NCI-H524 treated with DMSO at 0.1 percent for 48 hours (cell line): ENCODE data around the gene AOPEP.

Experiments
- DNase-seq: peaks from one replicate; lab custom pipeline; 2025; lab: John Stamatoyannopoulos, UW

The AOPEP gene

DNA sequence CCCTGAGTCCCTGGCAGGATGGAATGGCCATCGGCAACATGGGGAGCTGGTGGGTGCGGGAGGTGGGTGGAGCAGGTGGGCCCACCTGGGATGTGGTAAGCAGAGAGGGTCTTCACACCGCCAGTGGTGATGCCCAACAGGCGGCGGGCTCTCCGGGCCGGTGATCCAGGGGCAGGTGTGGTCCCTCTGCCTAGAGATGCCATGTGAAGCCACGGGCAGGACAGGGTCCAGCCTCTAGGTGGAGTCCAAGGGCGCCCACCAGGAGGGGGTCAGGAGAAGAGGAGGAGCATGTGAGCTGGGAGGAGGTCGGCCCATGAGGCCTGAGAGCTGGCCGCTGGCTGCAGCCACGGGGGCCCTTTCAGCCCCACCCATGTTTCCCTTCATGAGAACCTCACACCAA lies 369.9 kb downstream of the AOPEP start:
- DNase-seq = no peak

- DNase-seq = no peak
Measured at GRCh38 chr9:95096807-95097206, 370.3 kb downstream of the AOPEP start.

GRCh38 chr9:95097279-95097678 lies 370.8 kb downstream of the AOPEP start:
- no peak for DNase-seq

GRCh38 chr9:95098391-95098921 lies 372.0 kb downstream of the AOPEP start:
- DNase-seq = no peak

- DNase-seq = no peak
Measured at GRCh38 chr9:95099321-95100070, 373.0 kb downstream of the AOPEP start.

DNA sequence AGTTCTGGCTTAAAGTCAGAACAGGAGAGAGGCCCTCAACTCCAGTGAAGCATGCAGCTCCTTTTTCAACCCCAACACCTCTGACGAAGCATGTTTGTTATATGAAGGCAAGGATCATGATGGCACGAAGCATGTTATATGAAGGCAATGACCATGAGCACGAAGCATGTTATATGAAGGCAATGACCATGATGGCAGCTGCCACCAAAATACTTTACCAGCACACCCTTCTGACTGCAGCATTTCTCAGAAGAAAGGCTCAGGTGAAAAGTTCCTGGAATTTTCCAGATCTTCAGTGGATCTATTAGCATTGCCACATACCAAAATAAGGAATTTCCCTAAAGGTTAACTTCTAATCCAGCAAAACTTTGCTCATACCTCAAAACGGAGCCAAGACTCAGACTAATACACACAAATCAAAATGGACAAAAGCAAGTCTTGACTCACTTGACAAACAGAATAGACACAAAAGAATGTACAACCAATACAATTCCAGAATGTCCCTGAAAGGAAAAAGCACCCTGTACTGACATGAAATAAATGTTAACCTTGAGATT lies 373.6 kb downstream of the AOPEP start:
- DNase-seq = no peak

DNA sequence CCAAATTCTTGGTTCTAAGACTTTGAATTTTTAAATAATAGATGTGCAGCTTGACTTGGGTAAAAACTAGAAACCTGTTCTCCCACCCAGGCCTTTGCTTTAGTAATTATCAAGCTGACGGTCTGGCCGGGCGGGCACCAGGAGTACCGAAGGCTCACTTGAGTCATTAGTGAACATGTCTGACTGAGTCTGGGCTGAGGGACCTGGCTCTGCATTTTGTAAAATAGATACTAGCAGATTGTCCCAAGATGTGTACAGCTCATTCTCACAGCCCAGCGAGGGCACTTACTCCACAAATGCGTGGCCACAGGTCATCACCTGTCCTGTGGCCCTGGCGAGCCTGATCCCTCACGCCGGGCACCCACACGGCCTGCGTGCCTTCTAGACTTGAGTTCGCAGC lies 374.8 kb downstream of the AOPEP start:
- DNase-seq = no peak

DNA sequence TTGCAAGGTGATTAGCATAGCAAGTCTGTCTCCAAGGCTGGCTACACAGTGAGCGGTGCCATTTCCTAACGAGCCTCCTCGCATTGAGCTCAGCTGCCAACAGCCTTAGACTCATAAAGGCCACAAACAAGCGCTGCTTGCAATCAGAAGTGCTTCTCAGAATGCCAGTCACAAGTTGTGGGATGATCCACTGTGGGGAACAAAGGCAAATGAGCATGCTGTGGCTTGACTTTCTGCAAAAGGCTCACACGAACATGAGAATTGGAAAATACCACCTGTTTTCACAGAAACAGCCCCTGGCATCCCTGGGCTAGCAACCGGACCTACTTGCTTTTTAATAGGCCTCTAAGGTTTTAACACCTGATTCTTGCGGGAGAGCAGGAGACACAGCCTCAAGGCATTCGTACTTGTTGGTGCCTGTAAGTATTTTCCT lies 375.5 kb downstream of the AOPEP start:
- no peak for DNase-seq

DNA sequence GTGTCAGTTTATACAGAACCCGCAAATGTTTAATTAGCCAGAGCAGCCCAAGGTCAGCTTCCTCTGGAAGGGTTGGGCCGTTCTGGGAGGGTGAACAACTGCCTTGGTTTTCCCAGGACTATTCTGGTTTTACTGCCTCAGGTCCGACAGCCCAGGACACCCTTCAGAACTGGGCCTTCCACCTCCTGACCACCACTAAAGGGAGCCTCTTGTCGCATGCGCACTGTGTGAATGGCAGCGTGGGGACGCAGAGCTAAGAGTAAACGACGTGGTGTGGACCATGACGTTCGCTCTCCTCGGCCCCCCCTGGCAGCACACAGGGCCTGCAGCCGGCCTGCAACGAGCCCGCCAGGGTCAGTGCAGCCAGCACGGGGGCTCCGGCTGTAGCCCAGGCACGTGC lies 376.1 kb downstream of the AOPEP start:
- no peak for DNase-seq

DNA sequence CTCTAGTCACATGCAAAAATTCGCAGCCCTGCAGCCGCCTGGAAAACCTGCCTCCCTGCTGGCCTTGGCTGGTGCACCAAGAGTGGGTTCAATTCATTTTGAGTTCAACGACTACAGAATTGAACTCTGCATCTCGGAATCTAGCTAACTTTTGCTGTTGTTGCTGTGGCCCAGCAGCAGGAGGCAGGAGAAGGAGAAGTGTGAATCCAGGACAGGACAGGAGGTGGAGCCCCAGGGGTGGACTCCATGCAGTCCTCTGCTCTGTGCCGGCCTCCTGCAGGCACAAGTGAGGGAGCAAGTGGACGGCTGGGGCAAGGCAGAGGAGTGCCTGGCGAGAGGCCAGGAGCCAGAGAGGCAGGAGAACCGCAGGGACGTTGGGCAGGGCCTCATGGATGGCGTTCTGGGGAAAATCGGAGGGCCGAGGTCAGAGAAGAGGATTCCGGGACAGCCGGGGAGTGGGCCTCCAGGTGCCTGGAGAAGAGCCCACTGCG lies 376.8 kb downstream of the AOPEP start:
- no peak for DNase-seq

DNA sequence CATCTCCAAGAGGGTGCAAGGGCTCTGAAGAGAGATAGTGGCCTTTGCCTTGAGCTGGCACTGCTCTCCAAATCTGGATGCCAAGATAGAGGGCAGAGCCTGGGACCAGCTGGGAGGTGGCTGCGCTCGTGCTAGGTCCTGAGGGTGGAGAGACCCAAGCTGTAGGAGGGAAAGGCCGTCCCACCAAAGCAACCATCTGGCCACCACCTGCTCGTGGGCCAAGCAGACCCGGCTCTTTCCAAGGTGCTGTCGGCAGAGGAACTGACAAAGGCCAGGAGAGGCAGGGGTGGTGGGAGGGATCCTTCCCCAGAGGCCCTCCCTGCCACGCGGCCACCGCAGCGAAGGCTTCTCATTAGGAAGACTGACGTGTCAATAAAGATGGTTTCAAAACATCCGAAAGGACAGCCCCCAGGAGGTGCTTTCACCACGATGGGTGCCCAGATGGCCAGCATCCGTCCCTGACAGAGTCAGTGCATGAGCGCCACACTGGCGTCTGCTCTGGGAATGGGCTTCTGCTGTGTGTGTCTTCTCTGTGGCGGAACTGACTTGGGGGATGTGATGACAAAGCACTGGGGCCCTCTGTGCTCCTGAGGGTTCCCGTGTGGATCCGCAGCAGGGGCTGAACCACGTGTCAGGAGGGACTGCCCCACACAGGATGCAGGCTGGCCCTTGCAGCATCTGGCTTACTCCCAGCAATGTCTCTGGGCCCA lies 377.5 kb downstream of the AOPEP start:
- DNase-seq = peak; percentile 77

DNA sequence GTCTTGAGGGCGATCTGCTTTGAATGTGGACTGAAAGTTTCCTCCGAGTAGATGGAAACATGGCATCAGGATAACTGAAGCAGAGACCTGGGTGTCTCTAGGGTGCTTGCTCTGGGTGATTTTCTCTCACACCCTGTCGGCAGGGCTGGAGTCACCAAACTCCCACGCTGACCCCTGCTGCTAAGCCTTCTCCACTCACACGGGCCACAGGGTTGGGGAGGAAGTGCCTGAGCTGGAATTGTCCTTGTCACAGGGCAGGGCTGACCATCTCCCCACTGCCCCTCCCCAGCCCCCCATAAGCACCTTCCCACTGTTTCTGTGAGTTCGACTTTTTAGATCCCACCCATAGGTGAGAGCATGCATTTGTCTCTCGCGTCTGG lies 378.1 kb downstream of the AOPEP start:
- DNase-seq = no peak

- no peak for DNase-seq
Measured at GRCh38 chr9:95104980-95105379, 378.5 kb downstream of the AOPEP start.

DNA sequence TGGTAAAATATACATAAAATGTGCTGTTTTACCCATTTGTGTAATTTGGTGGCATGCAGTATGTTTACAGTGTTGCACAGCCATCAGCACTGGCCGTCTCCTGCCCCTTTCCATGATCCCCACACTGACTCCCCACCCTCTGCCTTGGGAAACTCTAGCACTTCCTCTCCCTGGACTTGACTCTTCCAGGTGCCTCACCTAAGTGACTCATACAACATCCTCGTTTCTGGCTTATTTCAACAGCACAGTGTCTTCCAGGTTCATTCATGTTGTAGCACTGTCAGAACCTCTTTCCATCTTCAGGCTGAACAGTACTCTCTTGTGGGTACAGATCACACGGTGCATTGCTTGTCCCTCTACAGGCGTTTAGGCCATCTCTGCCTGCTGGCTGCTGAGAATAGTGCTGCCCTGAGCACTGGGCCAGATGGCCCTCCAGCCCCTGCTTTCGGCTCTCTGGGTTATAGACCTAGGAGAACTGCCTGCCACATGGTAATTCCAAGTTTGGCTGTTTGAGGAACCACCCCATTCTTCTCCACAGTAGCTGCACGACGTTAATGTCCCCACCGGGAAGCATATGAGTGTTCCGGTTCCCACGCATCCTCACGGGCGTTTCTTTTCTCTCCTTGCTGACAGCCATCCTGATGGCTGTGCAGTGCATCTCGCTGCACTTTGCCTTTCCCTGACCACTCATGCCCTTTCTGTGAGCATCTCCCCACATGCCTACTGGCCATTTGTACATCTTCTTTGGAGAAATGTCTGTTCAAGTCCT lies 379.2 kb downstream of the AOPEP start:
- no peak for DNase-seq

- no peak for DNase-seq
Measured at GRCh38 chr9:95107001-95107749, 380.7 kb downstream of the AOPEP start.

- no peak for DNase-seq
Measured at GRCh38 chr9:95107976-95108375, 381.5 kb downstream of the AOPEP start.

- no peak for DNase-seq
Measured at GRCh38 chr9:95108777-95109176, 382.3 kb downstream of the AOPEP start.

DNA sequence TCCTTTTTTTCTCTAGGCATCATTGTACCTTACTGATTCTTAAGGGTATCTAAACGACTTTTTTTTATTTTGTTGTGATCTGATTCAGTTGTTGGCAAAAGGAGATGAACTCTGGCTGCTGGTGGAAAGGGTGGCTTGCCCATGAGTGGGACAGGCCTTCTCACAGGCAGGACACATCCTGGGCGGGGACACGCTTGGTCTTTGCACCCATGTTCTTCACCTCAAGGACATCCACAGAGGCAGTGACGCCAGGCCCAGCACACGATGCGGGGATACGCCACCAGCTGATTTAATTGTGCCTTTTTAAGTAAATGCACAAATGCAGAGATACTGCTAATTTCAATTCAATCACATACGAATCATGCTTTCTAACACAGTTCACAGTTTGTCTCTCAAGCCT lies 383.0 kb downstream of the AOPEP start:
- no peak for DNase-seq

GRCh38 chr9:95110921-95111525 lies 384.5 kb downstream of the AOPEP start:
- DNase-seq = no peak

GRCh38 chr9:95111716-95112115 lies 385.2 kb downstream of the AOPEP start:
- DNase-seq = no peak
